ENCODE results near the gene CCDC141. TPM values are rescaled to one million over a fixed set of nuclear protein-coding genes. Genes with fewer than 3 reads are reported as not detected.

CCDC141 gene
- total and polyA plus RNA-seq, 4 donors, result 2.1 to 48.1 (median 14.6) TPM

DNA sequence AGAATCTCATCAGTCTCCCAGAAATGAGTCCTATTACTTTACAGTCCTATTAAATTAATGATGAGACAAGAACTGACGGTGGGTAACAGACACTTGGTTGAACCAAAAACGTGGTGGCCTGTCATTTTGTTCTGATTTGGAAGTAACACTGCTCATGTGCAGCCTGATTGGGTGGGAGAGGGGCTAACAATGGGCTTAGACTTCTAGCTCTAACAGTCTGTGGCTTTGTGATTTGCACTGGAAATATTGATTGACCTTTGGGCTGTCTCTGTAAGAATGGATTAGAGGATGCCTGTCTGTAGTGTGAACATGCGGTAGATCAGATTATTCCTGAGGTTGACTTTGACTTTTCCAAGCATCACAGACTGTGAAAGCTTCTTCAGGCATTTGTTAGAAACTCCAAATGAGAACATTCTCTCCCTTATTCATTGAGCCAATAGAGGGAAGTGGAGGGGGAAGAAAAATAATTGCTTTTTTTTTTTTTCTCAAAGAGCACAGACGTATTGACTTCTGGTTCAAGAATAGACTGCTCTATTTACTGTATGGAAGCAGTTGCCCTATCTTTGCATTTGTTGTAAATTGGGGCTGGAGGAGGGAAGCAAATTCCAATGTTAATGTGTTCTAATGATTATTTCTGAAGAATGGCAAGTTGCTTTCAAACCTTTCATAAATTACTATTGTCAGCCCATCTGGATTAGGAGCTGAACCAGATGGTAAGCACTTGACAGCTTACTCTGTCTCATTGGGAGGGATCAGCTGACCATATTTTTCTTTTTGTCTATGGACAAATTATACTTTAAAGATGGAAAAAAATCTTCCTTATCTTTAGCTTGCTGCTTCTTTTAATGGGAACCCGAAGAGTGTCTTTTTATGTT lies 156.9 kb downstream of the CCDC141 start:
- peaks cover 0 to 17% (median 0%) of the 10 kb centered on the region in 5 donors for H3K4me1 ChIP-seq (ENCODE audit: control insufficient read depth in 5 of 5, insufficient read depth in 5 of 5, low read length in 5 of 5)
- no peak overlapping the region for H3K4me3 ChIP-seq
- 77 to 83% methylated on average over 5 of the region's 5 CpGs for WGBS, 2 donors
- DNase-seq (no peak), ATAC-seq (ENCODE audit: insufficient read depth, low FRiP score) (no peak)
- no peaks in the 10 kb centered on the region for H3K9me3 ChIP-seq (ENCODE audit: control insufficient read depth in 4 of 4, insufficient read depth in 3 of 4, low read length in 3 of 4)
- H3K36me3 ChIP-seq (ENCODE audit: control insufficient read depth in 4 of 4, insufficient read depth in 4 of 4, low read length in 4 of 4), result peaks cover 0 to 1% (median 0%) of the 10 kb centered on the region in 4 donors
- TF ChIP-seq, protein P1, sequence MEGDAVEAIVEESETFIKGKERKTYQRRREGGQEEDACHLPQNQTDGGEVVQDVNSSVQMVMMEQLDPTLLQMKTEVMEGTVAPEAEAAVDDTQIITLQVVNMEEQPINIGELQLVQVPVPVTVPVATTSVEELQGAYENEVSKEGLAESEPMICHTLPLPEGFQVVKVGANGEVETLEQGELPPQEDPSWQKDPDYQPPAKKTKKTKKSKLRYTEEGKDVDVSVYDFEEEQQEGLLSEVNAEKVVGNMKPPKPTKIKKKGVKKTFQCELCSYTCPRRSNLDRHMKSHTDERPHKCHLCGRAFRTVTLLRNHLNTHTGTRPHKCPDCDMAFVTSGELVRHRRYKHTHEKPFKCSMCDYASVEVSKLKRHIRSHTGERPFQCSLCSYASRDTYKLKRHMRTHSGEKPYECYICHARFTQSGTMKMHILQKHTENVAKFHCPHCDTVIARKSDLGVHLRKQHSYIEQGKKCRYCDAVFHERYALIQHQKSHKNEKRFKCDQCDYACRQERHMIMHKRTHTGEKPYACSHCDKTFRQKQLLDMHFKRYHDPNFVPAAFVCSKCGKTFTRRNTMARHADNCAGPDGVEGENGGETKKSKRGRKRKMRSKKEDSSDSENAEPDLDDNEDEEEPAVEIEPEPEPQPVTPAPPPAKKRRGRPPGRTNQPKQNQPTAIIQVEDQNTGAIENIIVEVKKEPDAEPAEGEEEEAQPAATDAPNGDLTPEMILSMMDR (IDR thresholded peaks at IDR 0.05; ENCODE audit: control extremely low read depth, extremely low read depth), result no peak
- H3K27me3 ChIP-seq (ENCODE audit: control insufficient read depth in 3 of 3, insufficient read depth in 3 of 3, low read length in 2 of 3), result no peaks in the 10 kb centered on the region
- no peak overlapping the region for H3K9ac ChIP-seq (ENCODE audit: insufficient read depth in 1 of 2, low read length in 2 of 2)
- peak overlapping the region in 1 of 2 donors; percentile 33 for H3K27ac ChIP-seq (ENCODE audit: low read depth in 1 of 2, low read length in 1 of 2)

DNA sequence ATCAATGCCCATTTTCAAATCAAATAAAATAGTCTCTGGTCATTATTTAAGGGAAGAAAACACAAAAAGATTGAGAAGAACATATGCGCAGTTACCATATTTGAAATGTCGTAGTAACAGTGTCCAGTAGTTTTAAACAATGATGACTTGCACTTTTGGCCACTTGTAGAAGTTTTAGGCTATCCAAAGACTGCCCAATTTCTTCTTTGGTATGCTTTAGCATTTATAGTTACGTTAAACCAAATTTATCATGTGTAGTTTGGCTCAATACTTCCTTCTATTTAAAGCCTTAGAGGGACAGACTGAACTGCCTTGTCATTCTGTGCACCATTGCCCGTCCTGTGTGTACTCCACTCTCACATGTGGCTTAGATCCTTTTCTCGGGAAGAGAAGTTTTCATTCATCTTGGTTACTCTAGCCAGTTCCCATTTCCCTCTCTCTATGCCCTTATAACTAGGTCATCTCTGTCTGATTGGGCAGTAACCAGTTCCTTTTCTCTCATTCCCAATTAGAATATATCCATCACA lies 157.9 kb downstream of the CCDC141 start:
- no peak overlapping the region for H3K4me3 ChIP-seq
- TF ChIP-seq, protein P1 (IDR thresholded peaks at IDR 0.05; ENCODE audit: control extremely low read depth, extremely low read depth), result no peak
- H3K36me3 ChIP-seq (ENCODE audit: control insufficient read depth in 4 of 4, insufficient read depth in 4 of 4, low read length in 4 of 4), result peaks cover 0 to 1% (median 0%) of the 10 kb centered on the region in 4 donors
- DNase-seq (no peak), ATAC-seq (ENCODE audit: insufficient read depth, low FRiP score) (no peak)
- H3K4me1 ChIP-seq (ENCODE audit: control insufficient read depth in 5 of 5, insufficient read depth in 5 of 5, low read length in 5 of 5), result peaks cover 0 to 17% (median 0%) of the 10 kb centered on the region in 5 donors
- H3K9ac ChIP-seq (ENCODE audit: insufficient read depth in 1 of 2, low read length in 2 of 2), result no peak overlapping the region
- 80 to 87% methylated on average over 5 of the region's 5 CpGs for WGBS, 2 donors
- H3K27me3 ChIP-seq (ENCODE audit: control insufficient read depth in 3 of 3, insufficient read depth in 3 of 3, low read length in 2 of 3), result no peaks in the 10 kb centered on the region
- H3K9me3 ChIP-seq (ENCODE audit: control insufficient read depth in 4 of 4, insufficient read depth in 3 of 4, low read length in 3 of 4), result no peaks in the 10 kb centered on the region
- peak overlapping the region in 1 of 2 donors; percentile 53 for H3K27ac ChIP-seq (ENCODE audit: low read depth in 1 of 2, low read length in 1 of 2)

DNA sequence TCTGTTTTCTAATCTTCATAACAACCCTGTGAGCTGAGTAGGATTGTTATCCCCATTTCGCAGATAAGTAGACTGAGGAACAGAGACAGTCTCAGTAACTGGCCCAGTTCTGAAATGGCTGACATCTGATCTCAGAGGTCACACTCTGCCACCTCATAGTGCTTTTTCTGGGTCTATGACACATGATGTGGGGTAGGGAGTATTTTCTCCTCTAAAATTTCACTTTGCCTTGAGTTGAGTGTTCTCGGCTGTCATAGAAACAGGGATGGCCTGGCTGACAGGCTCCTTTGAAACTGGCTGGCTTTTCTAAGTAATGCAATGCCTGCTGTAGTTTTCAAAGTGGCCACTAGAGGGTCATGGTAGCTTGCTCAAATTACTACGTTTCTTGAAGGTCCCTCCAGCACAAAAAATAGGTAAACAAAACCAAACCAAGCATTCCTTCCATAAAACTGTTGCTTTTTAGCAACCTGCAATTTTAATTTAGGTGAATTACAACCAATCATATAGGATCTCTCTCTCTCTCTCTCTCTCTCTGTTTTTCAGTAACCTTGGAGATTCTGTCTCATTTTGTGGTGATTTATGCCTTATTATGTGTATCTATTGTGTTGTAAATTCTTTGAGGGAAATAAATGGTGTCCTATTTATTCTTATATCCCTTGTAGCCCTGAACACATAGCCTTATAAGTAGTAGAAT lies 158.5 kb downstream of the CCDC141 start:
- Histone ChIP-seq H3K9me3 (ENCODE audit: control insufficient read depth in 4 of 4, insufficient read depth in 3 of 4, low read length in 3 of 4) (no peaks in the 10 kb centered on the region), H3K9ac (ENCODE audit: insufficient read depth in 1 of 2, low read length in 2 of 2) (no peak overlapping the region), H3K4me3 (no peak overlapping the region), H3K36me3 (ENCODE audit: control insufficient read depth in 4 of 4, insufficient read depth in 4 of 4, low read length in 4 of 4) (peaks cover 0 to 1% (median 0%) of the 10 kb centered on the region in 4 donors), H3K27me3 (ENCODE audit: control insufficient read depth in 3 of 3, insufficient read depth in 3 of 3, low read length in 2 of 3) (no peaks in the 10 kb centered on the region), H3K27ac (ENCODE audit: low read depth in 1 of 2, low read length in 1 of 2) (peak overlapping the region in 1 of 2 donors; percentile 9), H3K4me1 (ENCODE audit: control insufficient read depth in 5 of 5, insufficient read depth in 5 of 5, low read length in 5 of 5) (peaks cover 0 to 12% (median 0%) of the 10 kb centered on the region in 5 donors)
- peak; percentile 66 for ATAC-seq (ENCODE audit: insufficient read depth, low FRiP score)
- TF ChIP-seq, protein P1 (IDR thresholded peaks at IDR 0.05; ENCODE audit: control extremely low read depth, extremely low read depth), result peak; percentile 61
- WGBS, 2 donors, result 34 to 38% methylated on average over 3 of the region's 3 CpGs
- DNase-seq, result peak; percentile 64 to 81 (median 78)

Measured in lung (tissue), 12 donors.